ENCODE results near the gene NT5C3A. TPM values are rescaled to one million over a fixed set of nuclear protein-coding genes. Genes with fewer than 3 reads are reported as not detected.

Gene NT5C3A
- 35.5 and 114 TPM in 2 replicates for total RNA-seq (2011; cell fraction: chromatin; rRNA removed; ENCODE audit: low replicate concordance)
- 28.3 and 40.7 TPM in 2 replicates for total RNA-seq (2011; cell fraction: nucleolus; rRNA removed)
- total RNA-seq (2011; cell fraction: nucleoplasm; rRNA removed), result 50.2 and 78.4 TPM in 2 replicates
- total RNA-seq (2014; rRNA removed) (42.9 and 45.1 TPM in 2 replicates), total RNA-seq (2014; rRNA removed; fragmentation: Illumina TruSeq; extraction: Trizol) (60.1 and 62.7 TPM in 2 replicates), total RNA-seq (2015; rRNA removed; fragmentation: Illumina TruSeq; extraction: Trizol) (38.8 and 43.4 TPM in 2 replicates), total RNA-seq (2021) (33.1 and 36.1 TPM in 2 replicates), polyA plus RNA-seq (2011; rRNA removed) (34.6 and 43.1 TPM in 2 replicates), polyA plus RNA-seq (2014; fragmentation: Illumina TruSeq; extraction: Trizol) (40.0 and 41.7 TPM in 2 replicates), polyA plus RNA-seq (2014; fragmentation: Nextera tagmentation; extraction: Ambion mirVana) (10 to 100 TPM; 18.6 to 27.0 TPM), polyA plus RNA-seq (2014; rRNA removed) (35.0 and 47.6 TPM in 2 replicates), polyA minus RNA-seq (2011; rRNA and poly(A)+ RNA removed) (22.4 and 29.2 TPM in 2 replicates), Bru-seq, nascent RNA (percentile 90 among the genes with signal in this experiment), BruChase-seq, experiment 1, labeled RNA remaining after a 2-hour chase (percentile 90 among the genes with signal in this experiment), BruChase-seq, experiment 2, labeled RNA remaining after a 6-hour chase (percentile 90 among the genes with signal in this experiment)
- polyA plus RNA-seq (2011; cell fraction: cytosol; rRNA removed), result 4.3 and 11.8 TPM in 2 replicates
- polyA plus RNA-seq (2011; cell fraction: nucleus; rRNA removed), result 8.1 and 14.4 TPM in 2 replicates
- polyA plus RNA-seq (2012), result 32.9 and 39.1 TPM in 2 replicates
- polyA minus RNA-seq (2011; cell fraction: cytosol; rRNA and poly(A)+ RNA removed), result 8.5 and 10.3 TPM in 2 replicates
- polyA minus RNA-seq (2011; cell fraction: nucleus; rRNA and poly(A)+ RNA removed), result 12.5 and 20.1 TPM in 2 replicates
- long read RNA-seq, experiment 1, transcript NT5C3A-204 (10 exons, 1,759 nt), result minor isoform, 40 of 211 reads
- long read RNA-seq, experiment 1, transcript NT5C3A-201 (9 exons, 1,704 nt), result major isoform, 145 of 211 reads
- long read RNA-seq, experiment 1, partial matches to known transcripts, result 9 of 211 reads
- long read RNA-seq, experiment 1, other reads (novel, unspliced or antisense), result 17 of 211 reads
- long read RNA-seq, experiment 2, transcript NT5C3A-201 (9 exons, 1,704 nt), result major isoform, 14 of 42 reads
- long read RNA-seq, experiment 2, partial matches to known transcripts, result 2 of 42 reads
- long read RNA-seq, experiment 2, other reads (novel, unspliced or antisense), result 22 of 42 reads
- long read RNA-seq, experiment 3, transcript NT5C3A-204 (10 exons, 1,759 nt), result minor isoform, 10 of 90 reads
- long read RNA-seq, experiment 3, transcript NT5C3A-201 (9 exons, 1,704 nt), result major isoform, 63 of 90 reads
- long read RNA-seq, experiment 3, partial matches to known transcripts, result 9 of 90 reads
- long read RNA-seq, experiment 3, other reads (novel, unspliced or antisense), result 7 of 90 reads

DNA sequence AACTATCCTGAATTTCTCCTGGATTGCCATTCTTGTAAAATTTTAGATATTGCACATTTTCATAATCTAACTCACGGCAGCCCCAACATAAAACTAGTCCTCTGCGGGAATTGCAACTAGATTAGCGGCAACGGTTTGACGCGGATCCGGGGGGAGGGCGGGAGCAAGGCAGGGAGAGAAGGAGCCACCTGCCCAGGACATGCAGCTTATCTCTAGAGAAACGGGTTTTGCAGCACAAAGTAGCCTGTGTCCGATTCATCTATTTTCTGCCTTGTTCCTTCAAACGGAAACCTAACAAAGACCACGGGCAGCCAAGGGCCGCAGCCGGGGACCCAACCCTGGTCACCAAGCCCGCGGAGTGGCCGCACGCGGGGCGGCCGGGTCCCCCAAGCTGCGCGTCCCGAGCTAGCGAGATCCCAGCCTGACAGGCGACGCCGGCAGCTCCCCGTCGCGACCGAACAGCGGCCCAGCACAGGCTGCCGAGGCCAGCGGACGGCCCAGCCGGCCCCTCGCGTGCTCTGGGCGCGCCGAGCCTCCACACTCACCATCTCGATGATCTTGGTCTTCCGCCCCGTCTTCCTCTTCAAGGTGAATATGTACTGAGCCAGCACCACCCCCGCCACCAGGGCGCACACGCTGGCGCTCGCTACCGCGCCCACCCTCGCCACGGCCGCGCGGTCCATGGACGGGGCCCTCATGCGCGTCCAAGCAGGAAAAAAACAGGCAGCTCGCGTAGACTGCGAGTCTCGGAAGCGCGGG is at the start of gene NT5C3A:
Gene NT5C3A, minus strand, starts transcription at position 754 of the 759 bp plus-strand sequence. Its CDS starts 71 bp downstream, at position 683.
- Histone ChIP-seq H3K27me3 (ENCODE audit: control insufficient read depth in 2 of 2, insufficient read depth in 2 of 2, low read length in 2 of 2) (no peaks in the 10 kb centered on the region), H4K20me1 (replicated peaks; ENCODE audit: control insufficient read depth, insufficient read depth, low read length) (0 out of 2 replicates have a peak, but pooled peaks cover 9% of the 10 kb centered on the region), H3K4me2 (ENCODE audit: insufficient read depth, low read length) (peak within 1 kb of the TSS; percentile 82), H2AFZ (ENCODE audit: low read depth, low read length) (peak within 1 kb of the TSS; percentile 100), H3K9ac (ENCODE audit: insufficient read depth in 1 of 2, low read depth in 2 of 2, low read length in 2 of 2) (peak within 1 kb of the TSS; percentile 85 to 99), H3K4me1 (replicated peaks in 1 of 2; ENCODE audit: control insufficient read depth in 2 of 2, insufficient read depth in 2 of 2, low read length in 2 of 2) (peaks cover 7 to 20% of the 10 kb centered on the region in 2 experiments; a peak in 3 of 5 replicates), H3K9me1 (ENCODE audit: control insufficient read depth, insufficient read depth, low read length) (no peaks in the 10 kb centered on the region), H3K9me3 (replicated peaks; ENCODE audit: control insufficient read depth, insufficient read depth, low read depth, low read length) (no peaks in the 10 kb centered on the region; the same call in none of the 2 replicates), H3K4me3 (peak within 1 kb of the TSS; percentile 90), H3K36me3 (ENCODE audit: control insufficient read depth, insufficient read depth, low read length) (peaks cover 28% of the 10 kb centered on the region; the same call in 2 of the 3 replicates), H3K79me2 (ENCODE audit: control insufficient read depth, insufficient read depth, low read length) (peaks cover 54% of the 10 kb centered on the region), H3K27ac (ENCODE audit: extremely low read depth, low read depth, low read length) (peak within 1 kb of the TSS; percentile 94)
- ChIA-PET CTCF (ENCODE audit: low intra/inter-chr PET ratio) (no interaction called here), POLR2A (interaction anchor here (0.6 to 3.0 kb wide), 16 partner anchors 9 to 588 kb away, joined by 3 to 33 read pairs (median 3); partner anchors contain the start of gene LSM5)
- WGBS (ENCODE audit: insufficient coverage, low coverage, missing lambda C conversion rate), result 1% methylated on average over 54 of the region's 66 CpGs
- DNase-seq (ENCODE audit: extremely low read depth in 1 of 4, low spot score in 3 of 4) (peak; percentile 53 to 68 (median 60)), ATAC-seq (peak; percentile 57), FAIRE-seq (peak; percentile 57)
- intact Hi-C loops (cut with micrococcal nuclease), result loop anchor here (5.0 to 10.0 kb wide), 3 partner anchors 105 to 567 kb away; partner anchors contain the start of genes AVL9, FKBP9 and LSM5
- BruUV-seq (replicated peaks), result TSS peak; percentile 39
- in situ Hi-C loops (cut with MboI), result no loop called here
- TF ChIP-seq RNF2 (IDR thresholded peaks at IDR 0.05) (no peak), CHCHD3 (CRISPR knock-in tag; IDR thresholded peaks at IDR 0.05) (no peak), ZNF75A (CRISPR knock-in tag; IDR thresholded peaks at IDR 0.05) (no peak), POLR3A (IDR thresholded peaks at IDR 0.05; ENCODE audit: borderline replicate concordance, extremely low read depth, insufficient read depth, insufficient read length) (no peak)
- TF ChIP-seq, protein P1, sequence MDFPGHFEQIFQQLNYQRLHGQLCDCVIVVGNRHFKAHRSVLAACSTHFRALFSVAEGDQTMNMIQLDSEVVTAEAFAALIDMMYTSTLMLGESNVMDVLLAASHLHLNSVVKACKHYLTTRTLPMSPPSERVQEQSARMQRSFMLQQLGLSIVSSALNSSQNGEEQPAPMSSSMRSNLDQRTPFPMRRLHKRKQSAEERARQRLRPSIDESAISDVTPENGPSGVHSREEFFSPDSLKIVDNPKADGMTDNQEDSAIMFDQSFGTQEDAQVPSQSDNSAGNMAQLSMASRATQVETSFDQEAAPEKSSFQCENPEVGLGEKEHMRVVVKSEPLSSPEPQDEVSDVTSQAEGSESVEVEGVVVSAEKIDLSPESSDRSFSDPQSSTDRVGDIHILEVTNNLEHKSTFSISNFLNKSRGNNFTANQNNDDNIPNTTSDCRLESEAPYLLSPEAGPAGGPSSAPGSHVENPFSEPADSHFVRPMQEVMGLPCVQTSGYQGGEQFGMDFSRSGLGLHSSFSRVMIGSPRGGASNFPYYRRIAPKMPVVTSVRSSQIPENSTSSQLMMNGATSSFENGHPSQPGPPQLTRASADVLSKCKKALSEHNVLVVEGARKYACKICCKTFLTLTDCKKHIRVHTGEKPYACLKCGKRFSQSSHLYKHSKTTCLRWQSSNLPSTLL (IDR thresholded peaks at IDR 0.05), result no peak
- TF ChIP-seq, protein P2, sequence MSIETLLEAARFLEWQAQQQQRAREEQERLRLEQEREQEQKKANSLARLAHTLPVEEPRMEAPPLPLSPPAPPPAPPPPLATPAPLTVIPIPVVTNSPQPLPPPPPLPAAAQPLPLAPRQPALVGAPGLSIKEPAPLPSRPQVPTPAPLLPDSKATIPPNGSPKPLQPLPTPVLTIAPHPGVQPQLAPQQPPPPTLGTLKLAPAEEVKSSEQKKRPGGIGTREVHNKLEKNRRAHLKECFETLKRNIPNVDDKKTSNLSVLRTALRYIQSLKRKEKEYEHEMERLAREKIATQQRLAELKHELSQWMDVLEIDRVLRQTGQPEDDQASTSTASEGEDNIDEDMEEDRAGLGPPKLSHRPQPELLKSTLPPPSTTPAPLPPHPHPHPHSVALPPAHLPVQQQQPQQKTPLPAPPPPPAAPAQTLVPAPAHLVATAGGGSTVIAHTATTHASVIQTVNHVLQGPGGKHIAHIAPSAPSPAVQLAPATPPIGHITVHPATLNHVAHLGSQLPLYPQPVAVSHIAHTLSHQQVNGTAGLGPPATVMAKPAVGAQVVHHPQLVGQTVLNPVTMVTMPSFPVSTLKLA (conservative IDR thresholded peaks at IDR 0.05), result 0 out of 4 replicates have a peak, but pooled peaks have one; percentile 20 to 63
- TF ChIP-seq, protein P3, sequence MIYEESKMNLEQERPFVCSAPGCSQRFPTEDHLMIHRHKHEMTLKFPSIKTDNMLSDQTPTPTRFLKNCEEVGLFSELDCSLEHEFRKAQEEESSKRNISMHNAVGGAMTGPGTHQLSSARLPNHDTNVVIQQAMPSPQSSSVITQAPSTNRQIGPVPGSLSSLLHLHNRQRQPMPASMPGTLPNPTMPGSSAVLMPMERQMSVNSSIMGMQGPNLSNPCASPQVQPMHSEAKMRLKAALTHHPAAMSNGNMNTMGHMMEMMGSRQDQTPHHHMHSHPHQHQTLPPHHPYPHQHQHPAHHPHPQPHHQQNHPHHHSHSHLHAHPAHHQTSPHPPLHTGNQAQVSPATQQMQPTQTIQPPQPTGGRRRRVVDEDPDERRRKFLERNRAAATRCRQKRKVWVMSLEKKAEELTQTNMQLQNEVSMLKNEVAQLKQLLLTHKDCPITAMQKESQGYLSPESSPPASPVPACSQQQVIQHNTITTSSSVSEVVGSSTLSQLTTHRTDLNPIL (CRISPR knock-in tag; IDR thresholded peaks at IDR 0.05), result no peak
- TF ChIP-seq, protein P4, sequence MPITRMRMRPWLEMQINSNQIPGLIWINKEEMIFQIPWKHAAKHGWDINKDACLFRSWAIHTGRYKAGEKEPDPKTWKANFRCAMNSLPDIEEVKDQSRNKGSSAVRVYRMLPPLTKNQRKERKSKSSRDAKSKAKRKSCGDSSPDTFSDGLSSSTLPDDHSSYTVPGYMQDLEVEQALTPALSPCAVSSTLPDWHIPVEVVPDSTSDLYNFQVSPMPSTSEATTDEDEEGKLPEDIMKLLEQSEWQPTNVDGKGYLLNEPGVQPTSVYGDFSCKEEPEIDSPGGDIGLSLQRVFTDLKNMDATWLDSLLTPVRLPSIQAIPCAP (CRISPR knock-in tag; IDR thresholded peaks at IDR 0.05; ENCODE audit: borderline replicate concordance), result no peak
